ENCODE results near the gene TMEM89. TPM values are rescaled to one million over a fixed set of nuclear protein-coding genes. Genes with fewer than 3 reads are reported as not detected.

Gene TMEM89
- total RNA-seq, 2 experiments from 2014 or later = 0.43 TPM; not detected in 1

DNA sequence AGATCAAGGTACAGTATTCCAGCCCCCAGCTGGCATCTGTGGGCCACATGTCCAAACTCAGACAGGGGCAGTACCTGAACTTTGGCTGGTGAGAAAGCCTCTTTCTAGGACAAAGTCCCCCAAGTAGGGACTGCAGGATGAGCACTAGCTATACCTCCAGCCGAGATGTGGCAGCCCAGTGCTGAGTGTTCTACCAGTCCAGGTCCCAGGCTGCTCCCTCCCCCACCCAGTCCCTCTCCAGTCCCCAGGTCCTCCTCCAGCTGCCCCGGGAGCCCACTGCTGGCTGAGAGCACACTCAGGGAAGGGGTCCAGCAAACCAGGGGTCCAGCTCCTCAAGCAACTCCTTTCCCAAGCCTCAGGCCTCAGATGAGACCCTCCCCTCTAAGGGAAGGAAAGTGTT is 12.2 kb upstream of the TMEM89 start:
- peaks cover 21% of the 10 kb centered on the region for H3K4me1 Mint-ChIP-seq (ENCODE audit: low read depth)
- TF ChIP-seq, protein P1, sequence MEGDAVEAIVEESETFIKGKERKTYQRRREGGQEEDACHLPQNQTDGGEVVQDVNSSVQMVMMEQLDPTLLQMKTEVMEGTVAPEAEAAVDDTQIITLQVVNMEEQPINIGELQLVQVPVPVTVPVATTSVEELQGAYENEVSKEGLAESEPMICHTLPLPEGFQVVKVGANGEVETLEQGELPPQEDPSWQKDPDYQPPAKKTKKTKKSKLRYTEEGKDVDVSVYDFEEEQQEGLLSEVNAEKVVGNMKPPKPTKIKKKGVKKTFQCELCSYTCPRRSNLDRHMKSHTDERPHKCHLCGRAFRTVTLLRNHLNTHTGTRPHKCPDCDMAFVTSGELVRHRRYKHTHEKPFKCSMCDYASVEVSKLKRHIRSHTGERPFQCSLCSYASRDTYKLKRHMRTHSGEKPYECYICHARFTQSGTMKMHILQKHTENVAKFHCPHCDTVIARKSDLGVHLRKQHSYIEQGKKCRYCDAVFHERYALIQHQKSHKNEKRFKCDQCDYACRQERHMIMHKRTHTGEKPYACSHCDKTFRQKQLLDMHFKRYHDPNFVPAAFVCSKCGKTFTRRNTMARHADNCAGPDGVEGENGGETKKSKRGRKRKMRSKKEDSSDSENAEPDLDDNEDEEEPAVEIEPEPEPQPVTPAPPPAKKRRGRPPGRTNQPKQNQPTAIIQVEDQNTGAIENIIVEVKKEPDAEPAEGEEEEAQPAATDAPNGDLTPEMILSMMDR (IDR thresholded peaks at IDR 0.05) = no peak
- intact Hi-C loops (cut with micrococcal nuclease) = no loop called here

DNA sequence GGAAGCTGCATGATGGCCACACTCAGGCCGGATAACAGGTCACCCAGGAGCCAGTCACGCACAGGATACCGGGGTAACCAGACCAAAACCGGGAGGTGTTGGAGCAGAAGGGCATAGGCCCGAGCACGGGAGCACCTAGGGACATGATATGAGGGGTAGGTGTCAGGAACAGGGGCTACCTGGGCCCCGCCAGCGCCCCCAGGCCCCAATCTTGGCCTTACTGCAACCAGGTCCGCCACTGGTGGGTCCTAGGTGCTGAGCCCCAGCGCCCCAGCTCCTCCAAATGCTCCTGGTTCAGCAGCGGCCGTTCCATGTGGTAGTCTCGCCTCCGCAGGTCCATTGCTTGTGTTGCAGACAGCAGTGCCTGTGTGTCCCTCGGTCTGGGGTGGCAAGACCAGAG is 11.7 kb upstream of the TMEM89 start:
- peaks cover 10% of the 10 kb centered on the region for H3K36me3 Mint-ChIP-seq (ENCODE audit: low read depth)
- H3K4me1 Mint-ChIP-seq (ENCODE audit: low read depth) = peaks cover 21% of the 10 kb centered on the region
- no peaks in the 10 kb centered on the region for H3K9me3 Mint-ChIP-seq
- DNase-seq (no peak), ATAC-seq (no peak)
- H3K27me3 Mint-ChIP-seq = no peaks in the 10 kb centered on the region
- peak overlapping the region; percentile 8 for H3K4me3 Mint-ChIP-seq
- ChIA-PET CTCF (interaction anchor here (1.1 to 3.5 kb wide), 5 partner anchors 9 to 197 kb away, joined by 3 to 46 read pairs (median 22); partner anchors contain the start of genes PFKFB4 and TMEM89), POLR2A (interaction anchor here (1.6 to 3.5 kb wide), 3 partner anchors 9 to 29 kb away, joined by 8 to 25 read pairs (median 11); partner anchors contain the start of gene CELSR3)
- TF ChIP-seq, protein P1 (IDR thresholded peaks at IDR 0.05) = no peak
- H3K27ac Mint-ChIP-seq = no peak overlapping the region
- intact Hi-C loops (cut with micrococcal nuclease) = no loop called here

More for the DNA sequence above, 12.2 kb upstream of the TMEM89 start:
- no peaks in the 10 kb centered on the region for H3K27me3 Mint-ChIP-seq
- no peak overlapping the region for H3K27ac Mint-ChIP-seq
- ATAC-seq = no peak
- ChIA-PET POLR2A (interaction anchor here (1.2 to 3.5 kb wide), 4 partner anchors 9 to 29 kb away, joined by 4 to 25 read pairs (median 10); partner anchors contain the start of gene CELSR3), CTCF (interaction anchor here (1.1 to 3.5 kb wide), 7 partner anchors 10 to 198 kb away, joined by 3 to 46 read pairs (median 9); partner anchors contain the start of genes PFKFB4 and TMEM89)
- H3K4me3 Mint-ChIP-seq = peak overlapping the region; percentile 88
- H3K36me3 Mint-ChIP-seq (ENCODE audit: low read depth) = peaks cover 10% of the 10 kb centered on the region
- no peaks in the 10 kb centered on the region for H3K9me3 Mint-ChIP-seq
- DNase-seq = no peak

DNA sequence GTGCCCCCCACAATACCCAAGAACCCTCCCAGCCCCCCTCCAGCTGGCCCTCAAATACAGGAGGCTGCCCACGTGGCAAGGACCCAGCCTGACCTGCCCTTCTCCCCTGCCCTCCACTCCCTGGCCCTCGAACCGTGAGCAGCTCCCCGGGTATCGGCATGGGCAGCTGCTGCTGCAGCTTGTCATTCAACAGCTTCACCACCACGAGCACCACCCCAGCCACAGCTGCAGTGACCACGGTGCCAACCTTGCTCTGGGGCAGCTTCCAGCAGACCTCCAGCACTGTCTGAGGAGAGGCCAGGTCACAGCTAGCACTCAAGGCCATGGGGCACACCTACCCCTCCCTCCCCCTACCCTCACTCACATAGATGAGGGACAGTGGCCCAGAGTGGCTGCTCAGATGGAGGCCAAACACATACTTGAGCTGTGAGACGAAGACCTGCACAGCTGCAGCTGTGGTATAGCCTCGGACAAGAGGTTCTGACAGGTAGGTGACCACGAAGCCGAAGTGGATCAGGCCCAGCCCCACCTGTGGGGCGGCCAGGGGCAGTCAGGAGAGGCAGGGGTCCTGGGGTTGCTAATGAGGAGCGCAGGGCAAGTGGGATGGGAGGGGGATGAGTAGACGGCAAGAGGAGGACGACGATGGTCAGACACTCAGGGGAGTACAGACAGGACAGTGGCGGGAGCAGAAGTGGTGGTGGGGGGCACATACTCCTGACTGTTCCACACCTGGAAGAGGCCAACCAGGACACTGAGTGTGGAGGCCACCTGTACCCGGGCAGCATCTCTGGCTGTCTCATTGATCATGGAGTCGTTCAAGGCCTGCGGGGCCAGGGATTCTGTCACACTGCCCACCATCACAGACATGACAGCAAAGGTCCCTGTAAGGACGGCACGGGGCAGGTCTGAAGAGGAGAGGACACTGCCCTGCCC is 10.2 kb upstream of the TMEM89 start:
- ChIA-PET POLR2A (interaction anchor here (1.0 kb wide), 1 partner anchor 19 kb away, joined by 3 read pairs; no protein-coding TSS in a partner anchor), CTCF (no interaction called here)
- intact Hi-C loops (cut with micrococcal nuclease) = no loop called here
- peaks cover 15% of the 10 kb centered on the region for H3K4me1 Mint-ChIP-seq (ENCODE audit: low read depth)
- no peak for ATAC-seq
- H3K4me3 Mint-ChIP-seq = no peak overlapping the region
- no peaks in the 10 kb centered on the region for H3K27me3 Mint-ChIP-seq
- TF ChIP-seq, protein P1 (IDR thresholded peaks at IDR 0.05) = no peak
- no peaks in the 10 kb centered on the region for H3K9me3 Mint-ChIP-seq
- DNase-seq = no peak
- no peak overlapping the region for H3K27ac Mint-ChIP-seq
- H3K36me3 Mint-ChIP-seq (ENCODE audit: low read depth) = peaks cover 10% of the 10 kb centered on the region

DNA sequence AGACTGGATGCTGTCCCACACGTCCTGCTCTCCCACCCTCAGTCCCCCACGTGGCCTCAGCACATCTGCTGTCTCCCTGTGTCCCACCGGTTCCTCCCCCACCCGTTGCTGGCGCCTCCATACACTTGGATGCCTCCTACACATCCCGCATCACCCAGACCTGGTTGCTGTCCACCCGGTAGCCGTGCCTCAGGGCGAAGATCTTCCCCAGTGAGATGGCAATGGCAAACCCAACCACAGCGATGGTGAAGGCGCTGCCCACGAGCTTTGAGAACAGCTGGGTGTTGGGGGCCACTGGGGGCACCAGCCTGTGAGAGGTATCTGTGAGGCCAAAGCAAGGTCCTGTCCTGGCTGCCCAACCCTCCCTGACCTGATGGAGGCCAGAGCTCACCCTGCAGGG is 9.3 kb upstream of the TMEM89 start:
- H3K27ac Mint-ChIP-seq = no peak overlapping the region
- H3K4me3 Mint-ChIP-seq = no peak overlapping the region
- TF ChIP-seq, protein P1 (IDR thresholded peaks at IDR 0.05) = no peak
- intact Hi-C loops (cut with micrococcal nuclease) = no loop called here
- POLR2A ChIA-PET = no interaction called here
- H3K27me3 Mint-ChIP-seq = no peaks in the 10 kb centered on the region
- H3K9me3 Mint-ChIP-seq = no peaks in the 10 kb centered on the region
- ATAC-seq (no peak), DNase-seq (no peak)
- H3K36me3 Mint-ChIP-seq (ENCODE audit: low read depth) = peaks cover 12% of the 10 kb centered on the region
- CTCF ChIA-PET = no interaction called here
- H3K4me1 Mint-ChIP-seq (ENCODE audit: low read depth) = peaks cover 8% of the 10 kb centered on the region

DNA sequence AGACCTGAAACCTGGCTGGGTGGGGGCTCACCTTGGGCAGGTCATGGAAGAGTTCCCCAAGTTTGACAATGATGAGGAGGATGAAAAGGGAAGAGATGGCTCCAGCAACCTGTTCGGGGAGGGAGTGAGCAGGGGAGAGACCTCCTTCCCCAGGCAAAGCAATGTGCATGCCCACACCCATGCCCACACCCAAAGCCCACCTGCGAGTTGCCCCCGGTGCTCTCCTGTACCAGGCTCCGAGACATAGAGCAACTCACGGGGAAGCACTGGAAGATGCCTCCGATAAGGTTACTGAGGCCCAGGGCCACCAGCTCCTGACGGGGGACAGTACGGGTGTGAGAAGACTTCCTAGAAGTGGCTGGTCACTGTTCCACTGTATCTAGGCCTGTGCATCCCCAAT is 8.8 kb upstream of the TMEM89 start:
- no peak overlapping the region for H3K4me3 Mint-ChIP-seq
- TF ChIP-seq, protein P1 (IDR thresholded peaks at IDR 0.05) = no peak
- peaks cover 12% of the 10 kb centered on the region for H3K36me3 Mint-ChIP-seq (ENCODE audit: low read depth)
- H3K9me3 Mint-ChIP-seq = no peaks in the 10 kb centered on the region
- H3K27me3 Mint-ChIP-seq = no peaks in the 10 kb centered on the region
- POLR2A ChIA-PET = interaction anchor here (0.9 to 1.4 kb wide), 2 partner anchors 9 to 11 kb away, joined by 3 to 6 read pairs; no protein-coding TSS in a partner anchor
- H3K4me1 Mint-ChIP-seq (ENCODE audit: low read depth) = peaks cover 8% of the 10 kb centered on the region
- DNase-seq (no peak), ATAC-seq (no peak)
- no peak overlapping the region for H3K27ac Mint-ChIP-seq
- CTCF ChIA-PET = no interaction called here
- intact Hi-C loops (cut with micrococcal nuclease) = no loop called here
